Measurements from ENCODE around the gene KCND2. TPM values are rescaled to one million over a fixed set of nuclear protein-coding genes. Genes with fewer than 3 reads are reported as not detected.

KCND2 gene
- total and polyA plus RNA-seq, 2 of the 4 experiments (the other 2 are of a cell fraction), result under 0.01 TPM; not detected in 1

DNA sequence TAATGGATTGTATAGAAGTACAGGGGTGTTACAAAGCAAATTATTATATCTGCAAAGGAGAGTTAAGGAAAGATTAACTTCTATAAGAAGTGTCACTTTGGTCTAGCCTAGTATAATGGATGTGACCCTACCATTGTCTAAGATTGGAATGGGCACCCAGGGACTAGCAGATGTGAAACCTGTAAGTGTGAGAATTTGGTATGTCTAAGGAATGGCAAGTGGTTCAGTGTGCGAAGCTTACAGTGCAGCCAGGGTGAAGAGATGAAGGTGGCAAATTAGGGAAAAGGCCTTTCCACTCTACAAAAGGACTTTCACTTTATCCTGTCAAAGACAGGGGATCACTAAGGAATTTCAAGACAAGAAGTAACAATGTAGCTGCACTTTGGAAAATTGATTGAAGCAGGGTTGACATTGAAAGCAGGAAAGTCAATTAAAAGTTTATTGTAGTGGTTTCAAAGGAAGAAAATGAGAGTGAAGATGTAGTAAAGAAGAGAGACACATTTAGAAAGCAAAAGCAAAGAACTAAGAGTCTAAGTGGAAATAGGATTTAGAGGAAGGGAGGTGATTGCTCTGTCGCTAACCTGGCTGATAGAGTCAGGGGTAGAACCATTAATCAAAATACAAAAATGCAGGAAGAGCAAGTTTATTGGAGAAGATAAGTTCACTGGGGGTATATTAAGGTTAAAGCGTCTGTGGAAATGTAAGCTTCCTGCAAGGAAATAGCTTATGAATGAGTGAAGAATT is 47.4 kb downstream of the KCND2 start:
- Histone ChIP-seq H3K36me3 (ENCODE audit: control insufficient read depth, insufficient read depth, low read length) (no peaks in the 10 kb centered on the region), H3K4me3 (ENCODE audit: insufficient read depth, low read depth, low read length) (no peak overlapping the region), H3K4ac (ENCODE audit: low read depth, low read length) (no peak overlapping the region), H2AFZ (replicated peaks; ENCODE audit: low read length, poor library complexity) (no peak overlapping the region), H3K9me3 (ENCODE audit: control insufficient read depth, insufficient read depth, low read length) (no peaks in the 10 kb centered on the region), H2AK9ac (replicated peaks; ENCODE audit: low read depth, low read length, poor library complexity) (no peak overlapping the region), H3K23ac (ENCODE audit: low read depth, low read length) (no peak overlapping the region), H3K9me1 (ENCODE audit: insufficient read depth, low read length) (no peaks in the 10 kb centered on the region), H2BK15ac (ENCODE audit: low read depth, low read length) (no peak overlapping the region), H2BK120ac (ENCODE audit: low read depth, low read length) (no peak overlapping the region), H3K14ac (replicated peaks; ENCODE audit: low read depth, low read length) (no peak overlapping the region), H3K56ac (ENCODE audit: extremely low read depth, insufficient read depth, low read length) (no peak overlapping the region), H3K4me2 (ENCODE audit: low read depth, low read length) (no peak overlapping the region), H2BK5ac (ENCODE audit: low read depth, low read length, poor library complexity, severe bottlenecking) (no peak overlapping the region), H4K20me1 (ENCODE audit: insufficient read depth, low read length) (no peaks in the 10 kb centered on the region), H3K27ac (ENCODE audit: insufficient read depth, low read length) (no peak overlapping the region), H4K5ac (ENCODE audit: low read depth, low read length) (no peak overlapping the region), H3K9ac (ENCODE audit: low read depth, low read length) (no peak overlapping the region), H3K4me1 (ENCODE audit: control insufficient read depth, insufficient read depth, low read length) (no peaks in the 10 kb centered on the region), H2BK20ac (ENCODE audit: low read depth, low read length) (no peak overlapping the region), H4K8ac (ENCODE audit: low read depth in 2 of 2, low read length in 2 of 2) (no peak overlapping the region), H2AK5ac (ENCODE audit: low read depth, low read length) (no peak overlapping the region), H4K91ac (ENCODE audit: insufficient read depth, low read depth, low read length) (no peak overlapping the region), H3K18ac (ENCODE audit: low read depth, low read length) (no peak overlapping the region), H3K27me3 (ENCODE audit: control insufficient read depth, insufficient read depth, low read length) (no peaks in the 10 kb centered on the region), H3K79me1 (ENCODE audit: low read depth in 1 of 2, low read length in 2 of 2) (no peaks in the 10 kb centered on the region)
- no CpG with 5 or more reads among the region's 3 CpGs for WGBS, 2 experiments (ENCODE audit: extremely low coverage in 2 of 2, insufficient read length in 1 of 2)
- dilution Hi-C loops (cut with HindIII; ENCODE audit: low sequenced_read_pairs, unreplicated experiment) (no loop called here), intact Hi-C loops (cut with micrococcal nuclease) (no loop called here), in situ Hi-C loops (cut with MboI; ENCODE audit: low sequenced_read_pairs) (no loop called here)
- no TSS peak for BruUV-seq (replicated peaks)
- TF ChIP-seq RAD21 (IDR thresholded peaks at IDR 0.05; ENCODE audit: low read length), result no peak
- no peak for TF ChIP-seq CEBPB (IDR thresholded peaks at IDR 0.05; ENCODE audit: low read depth, low read length)
- TF ChIP-seq NFE2L2 (IDR thresholded peaks at IDR 0.05; ENCODE audit: low read depth, low read length), result no peak
- ATAC-seq (ENCODE audit: low read depth), result no peak
- ChIA-PET POLR2A (ENCODE audit: unreplicated experiment) (no interaction called here), CTCF (no interaction called here)
- no peak for DNase-seq
